Measurements from ENCODE around the gene KIAA0232. TPM values are rescaled to one million over a fixed set of nuclear protein-coding genes. Genes with fewer than 3 reads are reported as not detected.
A peak's percentile ranks its signal among the peaks of the same experiment; 100 is the strongest.

KIAA0232 gene
- total RNA-seq, 4 donors from 2014 or later = 39.1 to 66.4 (median 60.4) TPM

- H3K27ac ChIP-seq = peak overlapping the region in 1 of 4 donors; percentile 1
- peaks cover 13% of the 10 kb centered on the region in 2 donors for H3K4me1 ChIP-seq
- peaks cover 0 to 80% of the 10 kb centered on the region in 2 donors for H3K36me3 ChIP-seq
- H3K27me3 ChIP-seq = no peaks in the 10 kb centered on the region
- no peak for DNase-seq
- no peak overlapping the region for H3K4me3 ChIP-seq
- ATAC-seq = no peak
- no peaks in the 10 kb centered on the region for H3K9me3 ChIP-seq
- TF ChIP-seq, protein P1, sequence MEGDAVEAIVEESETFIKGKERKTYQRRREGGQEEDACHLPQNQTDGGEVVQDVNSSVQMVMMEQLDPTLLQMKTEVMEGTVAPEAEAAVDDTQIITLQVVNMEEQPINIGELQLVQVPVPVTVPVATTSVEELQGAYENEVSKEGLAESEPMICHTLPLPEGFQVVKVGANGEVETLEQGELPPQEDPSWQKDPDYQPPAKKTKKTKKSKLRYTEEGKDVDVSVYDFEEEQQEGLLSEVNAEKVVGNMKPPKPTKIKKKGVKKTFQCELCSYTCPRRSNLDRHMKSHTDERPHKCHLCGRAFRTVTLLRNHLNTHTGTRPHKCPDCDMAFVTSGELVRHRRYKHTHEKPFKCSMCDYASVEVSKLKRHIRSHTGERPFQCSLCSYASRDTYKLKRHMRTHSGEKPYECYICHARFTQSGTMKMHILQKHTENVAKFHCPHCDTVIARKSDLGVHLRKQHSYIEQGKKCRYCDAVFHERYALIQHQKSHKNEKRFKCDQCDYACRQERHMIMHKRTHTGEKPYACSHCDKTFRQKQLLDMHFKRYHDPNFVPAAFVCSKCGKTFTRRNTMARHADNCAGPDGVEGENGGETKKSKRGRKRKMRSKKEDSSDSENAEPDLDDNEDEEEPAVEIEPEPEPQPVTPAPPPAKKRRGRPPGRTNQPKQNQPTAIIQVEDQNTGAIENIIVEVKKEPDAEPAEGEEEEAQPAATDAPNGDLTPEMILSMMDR (IDR thresholded peaks at IDR 0.05 in 4 of 5, conservative IDR thresholded peaks at IDR 0.05 in 1 of 5) = no peak
- no peak for TF ChIP-seq POLR2A (IDR thresholded peaks at IDR 0.05)
- intact Hi-C loops (cut with DNase I; ENCODE audit: low total_unique reads) = no loop called here
- in situ Hi-C loops (cut with MboI; ENCODE audit: low sequenced_read_pairs in 4 of 4) = loop anchor here in 1 of 4 donors (10.0 kb wide), 1 partner anchor 166 kb away; the partner anchor contains the start of gene BLOC1S4
These were observed 98.2 kb downstream of the KIAA0232 start for GRCh38 chr4:6880691-6881090.

DNA sequence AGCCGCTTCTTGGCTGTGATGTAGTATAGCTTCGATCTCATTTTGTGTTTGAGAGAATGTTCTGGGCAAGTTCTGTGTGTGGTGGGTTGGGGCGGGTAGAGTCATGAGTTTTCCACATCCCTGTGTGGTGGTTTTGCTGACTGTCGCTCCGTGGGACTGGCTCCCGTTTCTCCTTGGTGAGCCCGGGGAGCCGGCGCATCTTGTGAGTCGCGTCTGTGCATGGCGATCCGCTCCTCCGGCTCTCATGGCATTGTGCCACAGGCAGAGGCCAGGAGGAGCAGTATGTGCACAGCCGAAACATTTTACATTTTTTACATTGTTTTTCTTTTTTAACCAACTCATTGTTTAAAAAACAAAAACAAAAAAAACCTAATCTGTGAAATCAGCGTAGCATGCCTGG is 99.4 kb downstream of the KIAA0232 start:
- no peak for ATAC-seq
- no peaks in the 10 kb centered on the region for H3K27me3 ChIP-seq
- H3K4me1 ChIP-seq = peaks cover 15 to 17% of the 10 kb centered on the region in 2 donors
- intact Hi-C loops (cut with DNase I; ENCODE audit: low total_unique reads) (no loop called here), in situ Hi-C loops (cut with MboI; ENCODE audit: low sequenced_read_pairs in 4 of 4) (loop anchor here in 1 of 4 donors (10.0 kb wide), 1 partner anchor 167 kb away; the partner anchor contains the start of gene BLOC1S4)
- no peaks in the 10 kb centered on the region for H3K9me3 ChIP-seq
- DNase-seq = no peak
- no peak overlapping the region for H3K4me3 ChIP-seq
- H3K36me3 ChIP-seq = peaks cover 0 to 72% of the 10 kb centered on the region in 2 donors
- no peak overlapping the region for H3K27ac ChIP-seq
- TF ChIP-seq, protein P1 (IDR thresholded peaks at IDR 0.05 in 4 of 5, conservative IDR thresholded peaks at IDR 0.05 in 1 of 5) = no peak
- no peak for TF ChIP-seq POLR2A (IDR thresholded peaks at IDR 0.05)

- TF ChIP-seq, protein P1 (IDR thresholded peaks at IDR 0.05 in 4 of 5, conservative IDR thresholded peaks at IDR 0.05 in 1 of 5) = no peak
- no peak for TF ChIP-seq POLR2A (IDR thresholded peaks at IDR 0.05)
- no peak for ATAC-seq
- Histone ChIP-seq H3K27ac (peak overlapping the region; percentile 84 to 94 (median 90)), H3K9me3 (no peaks in the 10 kb centered on the region), H3K27me3 (no peaks in the 10 kb centered on the region), H3K4me3 (no peak overlapping the region), H3K36me3 (peaks cover 0 to 47% of the 10 kb centered on the region in 2 donors), H3K4me1 (peaks cover 18 to 19% of the 10 kb centered on the region in 2 donors)
- intact Hi-C loops (cut with DNase I; ENCODE audit: low total_unique reads) (no loop called here), in situ Hi-C loops (cut with MboI; ENCODE audit: low sequenced_read_pairs in 4 of 4) (loop anchor here in 1 of 4 donors (10.0 kb wide), 1 partner anchor 170 kb away; the partner anchor contains the start of gene BLOC1S4)
- DNase-seq = no peak
These were observed 101.9 kb downstream of the KIAA0232 start for GRCh38 chr4:6884341-6884870.

- peak in 1 of 2 donors; percentile 31 for TF ChIP-seq POLR2A (IDR thresholded peaks at IDR 0.05)
- TF ChIP-seq, protein P1 (IDR thresholded peaks at IDR 0.05 in 4 of 5, conservative IDR thresholded peaks at IDR 0.05 in 1 of 5) = peak; percentile 9 to 56 (median 44)
- H3K4me1 ChIP-seq = peaks cover 18 to 19% of the 10 kb centered on the region in 2 donors
- peak overlapping the region; percentile 8 to 40 (median 20) for H3K4me3 ChIP-seq
- H3K27me3 ChIP-seq = no peaks in the 10 kb centered on the region
- H3K27ac ChIP-seq = peak overlapping the region; percentile 84 to 94 (median 90)
- peak; percentile 73 to 81 for DNase-seq
- no peaks in the 10 kb centered on the region for H3K9me3 ChIP-seq
- intact Hi-C loops (cut with DNase I; ENCODE audit: low total_unique reads) = loop anchor here (1.0 kb wide), 2 partner anchors 31 to 166 kb away; no protein-coding TSS in a partner anchor
- in situ Hi-C loops (cut with MboI; ENCODE audit: low sequenced_read_pairs in 4 of 4) = loop anchor here in 1 of 4 donors (10.0 kb wide), 1 partner anchor 171 kb away; the partner anchor contains the start of gene BLOC1S4
- H3K36me3 ChIP-seq = peaks cover 0 to 35% of the 10 kb centered on the region in 2 donors
- ATAC-seq = peak; percentile 86 to 87
These were observed 103.5 kb downstream of the KIAA0232 start for GRCh38 chr4:6885953-6886557.
